Left cardiac atrium (tissue), 4 donors: ENCODE data around the gene TIPRL. TPM values are rescaled to one million over a fixed set of nuclear protein-coding genes. Genes with fewer than 3 reads are reported as not detected.

ENCODE experiments used
- ATAC-seq, 2 donors: fragments of 200-7000 bp; cut with Tn5 transposase; one replicate each; pipeline ENCODE4 v1.9.1; 2020; ENCODE audit warnings: mild to moderate bottlenecking in 2 of 2, moderate library complexity in 2 of 2
- DNase-seq: peaks from one replicate; pipeline ENCODE4 v3.0.0-alpha.2; 2020
- intact Hi-C, 2 donors: fragments of 100-400 bp; cut with DNase I; formaldehyde crosslinking; loops; one replicate each; pipeline versions ENCODE4 v1.14.1 to v1.15.1; 2022 to 2023
- total RNA-seq, 2 donors: library from RNA; stranded (reverse); fragmentation: NEBNext Ultra II Directional; extraction: Animal tissue kit (Norgen Biotek cat#: 25700); gene quantifications; one replicate each; pipeline ENCODE4 v1.2.1, GENCODE V29; 2021
- donor health status: DM: no; HTN: yes; CAD: no.
- donor health status: DM: no; HTN: yes; CAD: no; lungs with severe emphysema.
- donor health status: DM: yes; HTN: yes; CAD: no.
- donor health status: Dilated cardiomyopathy.

Gene TIPRL
- total RNA-seq, 2 donors from 2014 or later: 22.8 to 28.8 TPM

GRCh38 chr1:168235548-168235885 lies 56.8 kb downstream of the TIPRL start:
- ATAC-seq: peak in 1 of 2 donors; percentile 50
- intact Hi-C loops: no loop called here

GRCh38 chr1:168235937-168236336 lies 57.2 kb downstream of the TIPRL start:
- ATAC-seq (no peak), DNase-seq (no peak)
- intact Hi-C loops: no loop called here

More at GRCh38 chr1:168235548-168235885, 56.8 kb downstream of the TIPRL start:
- DNase-seq: no peak

GRCh38 chr1:168236836-168237611 lies 58.3 kb downstream of the TIPRL start:
- DNase-seq (no peak), ATAC-seq (no peak)
- intact Hi-C loops: no loop called here

GRCh38 chr1:168243198-168243597 lies 64.4 kb downstream of the TIPRL start:
- DNase-seq (peak; percentile 60), ATAC-seq (peak; percentile 38 to 84)
- intact Hi-C loops: no loop called here

- no peak for DNase-seq
- ATAC-seq: peak in 1 of 2 donors; percentile 57
- intact Hi-C loops: no loop called here
Measured at GRCh38 chr1:168243636-168244212, 65.0 kb downstream of the TIPRL start.

- ATAC-seq (no peak), DNase-seq (no peak)
- intact Hi-C loops: no loop called here
Measured at GRCh38 chr1:168245042-168245441, 66.3 kb downstream of the TIPRL start.

- intact Hi-C loops: no loop called here
- DNase-seq: no peak
- no peak for ATAC-seq
Measured at GRCh38 chr1:168246506-168246905, 67.7 kb downstream of the TIPRL start.

Other genes with a start within 250 kb of the TIPRL start
- 100 to 1,000 TPM; 129 TPM for gene DCAF6, start 242.3 kb upstream of the TIPRL start, total RNA-seq
- gene MPC2, start 241.9 kb upstream of the TIPRL start, total RNA-seq: 100 to 1,000 TPM; 153 to 172 TPM
- gene GPR161, start 42.0 kb upstream of the TIPRL start, total RNA-seq: 1 to 10 TPM; 4.8 to 6.0 TPM
- 10 to 100 TPM; 28.4 to 30.0 TPM for gene SFT2D2, start 47.0 kb downstream of the TIPRL start, total RNA-seq
- gene TBX19, start 101.9 kb downstream of the TIPRL start, total RNA-seq: under 1 TPM; 0.84 to 0.88 TPM